GM13977 (cell line): ENCODE measurements around the gene CXCL10.
A peak's percentile ranks its signal among the peaks of the same experiment; 100 is the strongest.

Experiments
- DNase-seq: peaks from one replicate; pipeline ENCODE4 v3.0.0; 2012; ENCODE audit warnings: low spot score
- in situ Hi-C: fragments of 300-500 bp; cut with MboI; formaldehyde crosslinking; loops from one replicate; pipeline ENCODE4 v1.12.0; 2022; ENCODE audit warnings: low sequenced_read_pairs, low pct_unique_long_range_greater_than_20kb, mixed read lengths, inconsistent platforms; ENCODE audit not compliant: unreplicated experiment
- TF ChIP-seq, protein P1 (sequence below): IDR thresholded peaks from 2 replicates; pipeline ENCODE4 v1.5.1; 2012; ENCODE audit warnings: mild to moderate bottlenecking, control low read depth; ENCODE audit not compliant: insufficient read depth; ENCODE audit errors: extremely low read depth, missing control alignments

CXCL10 gene

DNA sequence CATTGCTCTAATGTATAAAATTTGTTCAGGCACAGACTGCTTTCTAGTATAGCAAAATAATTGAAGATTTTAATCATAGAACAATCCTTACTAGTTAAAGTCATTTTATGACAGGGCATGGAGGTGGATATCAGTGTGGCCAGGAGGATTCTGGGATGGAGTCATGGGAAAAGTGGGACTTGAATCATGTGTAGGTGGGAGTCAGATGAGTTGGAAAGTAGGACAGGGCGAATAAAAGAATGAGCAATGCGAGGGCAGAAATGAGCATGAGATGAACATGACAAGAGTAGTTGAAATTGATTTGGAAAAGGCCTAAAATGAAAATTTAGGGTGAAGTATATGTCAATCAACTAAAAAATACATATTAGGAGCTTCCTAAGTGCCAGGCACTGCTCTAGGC lies 25.4 kb downstream of the CXCL10 start:
- in situ Hi-C loops, result loop anchor here (5.0 kb wide), 1 partner anchor 69 kb away; no protein-coding TSS in a partner anchor
- no peak for DNase-seq
- TF ChIP-seq, protein P1, sequence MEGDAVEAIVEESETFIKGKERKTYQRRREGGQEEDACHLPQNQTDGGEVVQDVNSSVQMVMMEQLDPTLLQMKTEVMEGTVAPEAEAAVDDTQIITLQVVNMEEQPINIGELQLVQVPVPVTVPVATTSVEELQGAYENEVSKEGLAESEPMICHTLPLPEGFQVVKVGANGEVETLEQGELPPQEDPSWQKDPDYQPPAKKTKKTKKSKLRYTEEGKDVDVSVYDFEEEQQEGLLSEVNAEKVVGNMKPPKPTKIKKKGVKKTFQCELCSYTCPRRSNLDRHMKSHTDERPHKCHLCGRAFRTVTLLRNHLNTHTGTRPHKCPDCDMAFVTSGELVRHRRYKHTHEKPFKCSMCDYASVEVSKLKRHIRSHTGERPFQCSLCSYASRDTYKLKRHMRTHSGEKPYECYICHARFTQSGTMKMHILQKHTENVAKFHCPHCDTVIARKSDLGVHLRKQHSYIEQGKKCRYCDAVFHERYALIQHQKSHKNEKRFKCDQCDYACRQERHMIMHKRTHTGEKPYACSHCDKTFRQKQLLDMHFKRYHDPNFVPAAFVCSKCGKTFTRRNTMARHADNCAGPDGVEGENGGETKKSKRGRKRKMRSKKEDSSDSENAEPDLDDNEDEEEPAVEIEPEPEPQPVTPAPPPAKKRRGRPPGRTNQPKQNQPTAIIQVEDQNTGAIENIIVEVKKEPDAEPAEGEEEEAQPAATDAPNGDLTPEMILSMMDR, result no peak

DNA sequence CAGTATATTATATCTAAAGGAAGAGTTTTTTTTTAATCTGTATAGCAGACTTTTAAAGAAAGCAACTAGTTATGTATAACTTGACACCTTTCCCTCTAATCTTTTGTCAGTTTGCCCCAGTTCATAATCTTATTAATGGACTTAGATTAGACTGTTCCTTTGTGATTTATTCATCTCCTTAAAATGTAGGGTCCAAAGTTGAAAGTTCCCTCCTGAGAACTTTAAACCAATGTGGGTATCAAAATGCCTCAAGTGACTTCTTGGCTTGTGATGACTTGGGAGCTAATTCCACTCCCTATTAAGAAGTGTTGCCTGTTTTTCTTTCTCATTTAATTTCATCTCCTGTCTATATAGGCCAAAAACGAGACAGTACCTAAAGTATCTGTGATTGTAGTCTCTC lies 26.2 kb downstream of the CXCL10 start:
- in situ Hi-C loops, result loop anchor here (5.0 kb wide), 1 partner anchor 70 kb away; no protein-coding TSS in a partner anchor

DNA sequence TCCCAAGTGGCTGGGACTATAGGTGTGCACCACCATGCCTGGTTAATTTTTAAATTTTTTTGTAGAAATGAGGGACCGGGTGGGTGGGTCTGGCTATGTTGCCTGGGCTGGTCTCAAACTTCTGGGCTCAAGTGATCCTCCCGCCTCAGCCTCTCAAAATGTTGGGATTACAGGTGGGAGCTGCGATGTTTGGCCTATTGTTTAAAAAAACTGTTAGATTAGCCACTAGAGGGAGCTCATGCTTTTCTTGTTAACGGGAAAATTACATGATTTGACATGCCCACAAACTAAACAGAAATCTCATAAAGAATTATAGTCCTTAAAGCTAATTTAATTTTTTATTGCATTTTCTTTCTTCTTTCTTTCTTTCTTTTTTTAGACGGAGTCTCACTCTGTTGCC lies 27.6 kb downstream of the CXCL10 start:
- in situ Hi-C loops, result loop anchor here (5.0 kb wide), 1 partner anchor 72 kb away; no protein-coding TSS in a partner anchor
- peak; percentile 34 for DNase-seq
- TF ChIP-seq, protein P1, result peak; percentile 55

More for the DNA sequence above, 26.2 kb downstream of the CXCL10 start:
- TF ChIP-seq, protein P1, result no peak
- DNase-seq, result no peak

- in situ Hi-C loops, result no loop called here
- TF ChIP-seq, protein P1, result no peak
- no peak for DNase-seq
These were observed 30.8 kb downstream of the CXCL10 start for GRCh38 chr4:75992462-75992861.

DNA sequence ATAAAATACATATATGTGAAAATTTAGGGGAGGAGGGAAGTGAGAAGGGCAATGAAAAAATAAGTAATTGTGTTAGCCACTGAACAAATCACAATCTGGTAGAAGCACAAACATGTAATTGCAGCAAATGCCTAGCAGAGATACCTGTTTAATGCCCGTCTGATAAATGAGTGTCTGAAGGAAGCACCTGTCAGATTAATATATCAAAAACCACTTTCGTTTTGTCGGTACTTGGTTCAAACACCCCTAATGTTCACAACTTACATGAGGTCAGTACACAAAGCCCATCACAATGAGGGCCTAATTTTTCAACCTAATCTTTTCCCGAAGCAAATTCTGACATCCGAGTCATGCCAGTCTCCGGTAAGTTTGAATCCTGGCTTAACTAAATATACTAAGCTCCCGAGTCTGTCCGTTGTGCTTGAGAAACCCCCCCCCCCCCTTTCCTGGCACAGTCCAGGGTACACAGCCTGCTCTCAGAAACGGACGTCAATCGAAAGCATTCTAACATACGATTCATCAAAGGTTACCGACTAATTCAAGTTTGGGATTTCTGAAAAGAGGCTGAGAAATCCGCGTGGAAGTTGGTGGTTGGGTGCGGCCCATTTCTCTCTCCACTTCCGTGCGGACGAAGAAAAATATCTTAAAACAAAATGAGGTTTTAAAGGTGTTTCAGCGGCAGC lies 33.3 kb downstream of the CXCL10 start:
- TF ChIP-seq, protein P1, result no peak
- in situ Hi-C loops, result no loop called here
- no peak for DNase-seq

- in situ Hi-C loops, result no loop called here
- no peak for DNase-seq
- TF ChIP-seq, protein P1, result no peak
These were observed 38.2 kb downstream of the CXCL10 start for GRCh38 chr4:75985116-75985515.

DNA sequence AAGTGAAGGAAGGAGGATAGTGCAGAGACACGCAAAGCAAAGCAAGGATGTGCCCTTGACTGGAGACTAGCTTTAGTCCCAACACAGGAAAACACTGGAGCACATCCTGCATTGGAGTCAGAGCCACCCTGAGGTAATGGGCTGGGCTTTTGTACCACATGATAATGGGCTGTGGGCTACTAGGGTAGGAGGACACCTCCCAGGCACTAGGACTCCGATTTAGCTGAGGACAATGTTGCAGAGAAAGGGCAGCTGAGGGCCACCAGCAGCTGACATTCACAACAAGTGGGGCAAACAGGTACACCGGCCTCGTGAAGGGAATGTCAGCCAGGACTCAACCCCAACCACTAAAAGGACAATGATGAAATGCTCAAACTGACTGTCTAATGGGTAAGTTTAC lies 42.7 kb downstream of the CXCL10 start:
- no peak for DNase-seq
- TF ChIP-seq, protein P1, result no peak
- in situ Hi-C loops, result no loop called here
